Activated T-cell treated with anti-CD3 and anti-CD28 coated beads, Interleukin-2, amount 50 U/mL, for 4 hours (primary cell): ENCODE results near the gene SNRK. TPM values are rescaled to one million over a fixed set of nuclear protein-coding genes. Genes with fewer than 3 reads are reported as not detected.
"Not testable (repeated sequence)": the region's sequence is repeated elsewhere in the genome, so short reads cannot be mapped to it uniquely, and the experiment has no call there.

Experiments
- ATAC-seq, 2 donors: fragments of 200-7000 bp; cut with Tn5 transposase; one replicate each; pipeline ENCODE4 v1.10.0; 2021
- DNase-seq: peaks from one replicate; pipeline ENCODE4 v3.0.0-alpha.2; 2020
- H3K27me3 Mint-ChIP-seq: one replicate; pipeline ENCODE4 v1.8.0; 2021; ENCODE audit warnings: low read depth, mixed read lengths
- H3K36me3 Mint-ChIP-seq: one replicate; pipeline ENCODE4 v1.8.0; 2022; ENCODE audit warnings: mixed read lengths; ENCODE audit not compliant: insufficient read depth
- H3K4me1 Mint-ChIP-seq: one replicate; pipeline ENCODE4 v1.8.0; 2021; ENCODE audit warnings: low read depth, mixed read lengths
- H3K4me3 Mint-ChIP-seq: one replicate; pipeline ENCODE4 v1.8.0; 2021; ENCODE audit warnings: mild to moderate bottlenecking, moderate library complexity, mixed read lengths
- H3K9me3 Mint-ChIP-seq: one replicate; pipeline ENCODE4 v1.8.0; 2021; ENCODE audit warnings: mixed read lengths
- total RNA-seq, 3 donors: library from RNA; stranded (reverse); gene quantifications; one replicate each; pipeline ENCODE4 v1.2.1, GENCODE V29; 2021

SNRK gene
- total RNA-seq, 3 donors from 2014 or later, result 19.6 to 21.3 (median 19.6) TPM

GRCh38 chr3:43353393-43353792, 67.1 kb downstream of the SNRK start:
- Mint-ChIP-seq H3K9me3 (peaks cover 56% of the 10 kb centered on the region), H3K36me3 (peaks cover 55% of the 10 kb centered on the region), H3K27me3 (no peaks in the 10 kb centered on the region), H3K4me3 (no peak overlapping the region), H3K4me1 (peaks cover 14% of the 10 kb centered on the region)
- ATAC-seq (no peak), DNase-seq (no peak)

GRCh38 chr3:43353923-43354670, 67.8 kb downstream of the SNRK start:
- Mint-ChIP-seq H3K4me3 (no peak overlapping the region), H3K27me3 (no peaks in the 10 kb centered on the region), H3K36me3 (peaks cover 48% of the 10 kb centered on the region), H3K4me1 (peaks cover 7% of the 10 kb centered on the region), H3K9me3 (peaks cover 56% of the 10 kb centered on the region)
- ATAC-seq (no peak), DNase-seq (no peak)

GRCh38 chr3:43356033-43356432, 69.7 kb downstream of the SNRK start:
- H3K36me3 Mint-ChIP-seq, result peaks cover 34% of the 10 kb centered on the region
- not testable (repeated sequence) for ATAC-seq, H3K27me3 Mint-ChIP-seq, DNase-seq, H3K4me1 Mint-ChIP-seq, H3K4me3 Mint-ChIP-seq
- H3K9me3 Mint-ChIP-seq, result peaks cover 55% of the 10 kb centered on the region

- H3K9me3 Mint-ChIP-seq, result peaks cover 10% of the 10 kb centered on the region
- DNase-seq (no peak), ATAC-seq (no peak)
- H3K4me3 Mint-ChIP-seq, result no peak overlapping the region
- H3K36me3 Mint-ChIP-seq, result no peaks in the 10 kb centered on the region
- no peaks in the 10 kb centered on the region for H3K27me3 Mint-ChIP-seq
- H3K4me1 Mint-ChIP-seq, result no peaks in the 10 kb centered on the region
These were observed 74.7 kb downstream of the SNRK start for GRCh38 chr3:43361077-43361476.

GRCh38 chr3:43362183-43362582, 75.8 kb downstream of the SNRK start:
- H3K36me3 Mint-ChIP-seq, result no peaks in the 10 kb centered on the region
- H3K9me3 Mint-ChIP-seq, result peaks cover 6% of the 10 kb centered on the region
- ATAC-seq, result no peak
- no peak for DNase-seq
- no peak overlapping the region for H3K4me3 Mint-ChIP-seq
- H3K27me3 Mint-ChIP-seq, result no peaks in the 10 kb centered on the region
- no peaks in the 10 kb centered on the region for H3K4me1 Mint-ChIP-seq

GRCh38 chr3:43362961-43363360, 76.6 kb downstream of the SNRK start:
- no peak overlapping the region for H3K4me3 Mint-ChIP-seq
- no peak for DNase-seq
- H3K36me3 Mint-ChIP-seq, result no peaks in the 10 kb centered on the region
- no peaks in the 10 kb centered on the region for H3K27me3 Mint-ChIP-seq
- H3K9me3 Mint-ChIP-seq, result no peaks in the 10 kb centered on the region
- ATAC-seq, result no peak
- H3K4me1 Mint-ChIP-seq, result peaks cover under 1% of the 10 kb centered on the region

- Mint-ChIP-seq H3K4me1 (peaks cover 3% of the 10 kb centered on the region), H3K27me3 (no peaks in the 10 kb centered on the region), H3K9me3 (no peaks in the 10 kb centered on the region), H3K36me3 (no peaks in the 10 kb centered on the region), H3K4me3 (no peak overlapping the region)
- no peak for ATAC-seq
- no peak for DNase-seq
These were observed 77.4 kb downstream of the SNRK start for GRCh38 chr3:43363621-43364266.

GRCh38 chr3:43364494-43364893, 78.2 kb downstream of the SNRK start:
- no peak for ATAC-seq
- peaks cover 3% of the 10 kb centered on the region for H3K4me1 Mint-ChIP-seq
- no peak for DNase-seq
- no peaks in the 10 kb centered on the region for H3K9me3 Mint-ChIP-seq
- H3K4me3 Mint-ChIP-seq, result no peak overlapping the region
- H3K27me3 Mint-ChIP-seq, result no peaks in the 10 kb centered on the region
- no peaks in the 10 kb centered on the region for H3K36me3 Mint-ChIP-seq

- ATAC-seq, result no peak
- H3K36me3 Mint-ChIP-seq, result no peaks in the 10 kb centered on the region
- H3K4me3 Mint-ChIP-seq, result no peak overlapping the region
- no peaks in the 10 kb centered on the region for H3K9me3 Mint-ChIP-seq
- DNase-seq, result no peak
- H3K27me3 Mint-ChIP-seq, result no peaks in the 10 kb centered on the region
- H3K4me1 Mint-ChIP-seq, result peaks cover 3% of the 10 kb centered on the region
These were observed 78.6 kb downstream of the SNRK start for GRCh38 chr3:43364926-43365325.

- Mint-ChIP-seq H3K36me3 (no peaks in the 10 kb centered on the region), H3K4me3 (no peak overlapping the region), H3K27me3 (no peaks in the 10 kb centered on the region), H3K4me1 (peaks cover 3% of the 10 kb centered on the region), H3K9me3 (no peaks in the 10 kb centered on the region)
- ATAC-seq, result no peak
- no peak for DNase-seq
These were observed 79.4 kb downstream of the SNRK start for GRCh38 chr3:43365601-43366305.

- Mint-ChIP-seq H3K27me3 (no peaks in the 10 kb centered on the region), H3K4me1 (peaks cover 3% of the 10 kb centered on the region), H3K36me3 (no peaks in the 10 kb centered on the region), H3K4me3 (no peak overlapping the region), H3K9me3 (no peaks in the 10 kb centered on the region)
- ATAC-seq (no peak), DNase-seq (no peak)
These were observed 80.1 kb downstream of the SNRK start for GRCh38 chr3:43366481-43366880.

- Mint-ChIP-seq H3K27me3 (no peaks in the 10 kb centered on the region), H3K9me3 (no peaks in the 10 kb centered on the region), H3K4me3 (no peak overlapping the region), H3K4me1 (peaks cover 3% of the 10 kb centered on the region), H3K36me3 (no peaks in the 10 kb centered on the region)
- DNase-seq, result no peak
- ATAC-seq, result no peak
These were observed 80.5 kb downstream of the SNRK start for GRCh38 chr3:43366885-43367284.

GRCh38 chr3:43369404-43370292, 83.3 kb downstream of the SNRK start:
- Mint-ChIP-seq H3K4me3 (no peak overlapping the region), H3K9me3 (no peaks in the 10 kb centered on the region), H3K4me1 (peaks cover 7% of the 10 kb centered on the region), H3K27me3 (no peaks in the 10 kb centered on the region), H3K36me3 (no peaks in the 10 kb centered on the region)
- DNase-seq (no peak), ATAC-seq (no peak)
